T-helper 1 cell treated with Interleukin-12 subunit alpha and Interleukin-12 subunit beta and Interleukin-4 antibody, amounts not matched to agents 30 μg/mL and 1 μg/mL, for 36 hours (primary cell): ENCODE results near the gene MTMR12.
"Not testable (repeated sequence)": the region's sequence is repeated elsewhere in the genome, so short reads cannot be mapped to it uniquely, and the experiment has no call there.

ENCODE experiments used
- H3K27ac Mint-ChIP-seq: one replicate; pipeline ENCODE4 v1.8.0; 2021; ENCODE audit warnings: mild to moderate bottlenecking, mixed read lengths
- H3K27me3 Mint-ChIP-seq: one replicate; pipeline ENCODE4 v1.8.0; 2021; ENCODE audit warnings: low read depth, mixed read lengths
- H3K36me3 Mint-ChIP-seq: one replicate; pipeline ENCODE4 v1.8.0; 2021; ENCODE audit warnings: low read depth, mixed read lengths
- H3K4me1 Mint-ChIP-seq: one replicate; pipeline ENCODE4 v1.8.0; 2021; ENCODE audit warnings: low read depth, mixed read lengths
- H3K4me3 Mint-ChIP-seq: one replicate; pipeline ENCODE4 v1.8.0; 2021; ENCODE audit warnings: mild to moderate bottlenecking, moderate library complexity, mixed read lengths
- H3K9me3 Mint-ChIP-seq: one replicate; pipeline ENCODE4 v1.8.0; 2021; ENCODE audit warnings: mixed read lengths

MTMR12 gene

GRCh38 chr5:32332361-32332760, 19.6 kb upstream of the MTMR12 start:
- Mint-ChIP-seq H3K9me3 (peaks cover 16% of the 10 kb centered on the region), H3K4me3 (no peak overlapping the region), H3K27ac (no peak overlapping the region), H3K4me1 (peaks cover 2% of the 10 kb centered on the region), H3K36me3 (no peaks in the 10 kb centered on the region), H3K27me3 (peaks cover 8% of the 10 kb centered on the region)

- peaks cover 8% of the 10 kb centered on the region for H3K27me3 Mint-ChIP-seq
- no peaks in the 10 kb centered on the region for H3K36me3 Mint-ChIP-seq
- no peak overlapping the region for H3K27ac Mint-ChIP-seq
- H3K4me1 Mint-ChIP-seq: peaks cover 2% of the 10 kb centered on the region
- peaks cover 16% of the 10 kb centered on the region for H3K9me3 Mint-ChIP-seq
- H3K4me3 Mint-ChIP-seq: no peak overlapping the region
These were observed 19.2 kb upstream of the MTMR12 start for GRCh38 chr5:32331935-32332274.

GRCh38 chr5:32331217-32331934, 18.6 kb upstream of the MTMR12 start:
- Mint-ChIP-seq H3K27ac (no peak overlapping the region), H3K4me1 (peaks cover 2% of the 10 kb centered on the region), H3K27me3 (peaks cover 7% of the 10 kb centered on the region), H3K9me3 (peaks cover 13% of the 10 kb centered on the region), H3K36me3 (no peaks in the 10 kb centered on the region), H3K4me3 (no peak overlapping the region)

- H3K4me3 Mint-ChIP-seq: no peak overlapping the region
- peaks cover 4% of the 10 kb centered on the region for H3K9me3 Mint-ChIP-seq
- no peak overlapping the region for H3K27ac Mint-ChIP-seq
- H3K36me3 Mint-ChIP-seq: no peaks in the 10 kb centered on the region
- H3K4me1 Mint-ChIP-seq: peaks cover 2% of the 10 kb centered on the region
- no peaks in the 10 kb centered on the region for H3K27me3 Mint-ChIP-seq
These were observed 17.6 kb upstream of the MTMR12 start for GRCh38 chr5:32330126-32330971.

GRCh38 chr5:32329395-32329834, 16.7 kb upstream of the MTMR12 start:
- H3K4me3 Mint-ChIP-seq: no peak overlapping the region
- H3K27ac Mint-ChIP-seq: no peak overlapping the region
- H3K9me3 Mint-ChIP-seq: no peaks in the 10 kb centered on the region
- H3K36me3 Mint-ChIP-seq: no peaks in the 10 kb centered on the region
- H3K27me3 Mint-ChIP-seq: no peaks in the 10 kb centered on the region
- peaks cover 5% of the 10 kb centered on the region for H3K4me1 Mint-ChIP-seq

- H3K36me3 Mint-ChIP-seq: peaks cover 3% of the 10 kb centered on the region
- no peak overlapping the region for H3K27ac Mint-ChIP-seq
- peaks cover 5% of the 10 kb centered on the region for H3K4me1 Mint-ChIP-seq
- no peak overlapping the region for H3K4me3 Mint-ChIP-seq
- peaks cover 6% of the 10 kb centered on the region for H3K9me3 Mint-ChIP-seq
- no peaks in the 10 kb centered on the region for H3K27me3 Mint-ChIP-seq
These were observed 13.6 kb upstream of the MTMR12 start for GRCh38 chr5:32326216-32326772.

GRCh38 chr5:32325616-32326015, 12.9 kb upstream of the MTMR12 start:
- H3K27ac Mint-ChIP-seq: no peak overlapping the region
- no peaks in the 10 kb centered on the region for H3K27me3 Mint-ChIP-seq
- H3K4me1 Mint-ChIP-seq: peaks cover 5% of the 10 kb centered on the region
- no peak overlapping the region for H3K4me3 Mint-ChIP-seq
- H3K36me3 Mint-ChIP-seq: peaks cover 3% of the 10 kb centered on the region
- peaks cover 6% of the 10 kb centered on the region for H3K9me3 Mint-ChIP-seq

- peaks cover 3% of the 10 kb centered on the region for H3K36me3 Mint-ChIP-seq
- H3K27me3 Mint-ChIP-seq: no peaks in the 10 kb centered on the region
- H3K27ac Mint-ChIP-seq: no peak overlapping the region
- peaks cover 5% of the 10 kb centered on the region for H3K4me1 Mint-ChIP-seq
- peaks cover 6% of the 10 kb centered on the region for H3K9me3 Mint-ChIP-seq
- H3K4me3 Mint-ChIP-seq: no peak overlapping the region
These were observed 12.3 kb upstream of the MTMR12 start for GRCh38 chr5:32325062-32325461.

GRCh38 chr5:32323741-32324140, 11.0 kb upstream of the MTMR12 start:
- Mint-ChIP-seq H3K27ac (no peak overlapping the region), H3K9me3 (peaks cover 6% of the 10 kb centered on the region), H3K27me3 (no peaks in the 10 kb centered on the region), H3K4me1 (peaks cover 3% of the 10 kb centered on the region), H3K4me3 (no peak overlapping the region), H3K36me3 (peaks cover 3% of the 10 kb centered on the region)

GRCh38 chr5:32322882-32323281, 10.1 kb upstream of the MTMR12 start:
- peaks cover 3% of the 10 kb centered on the region for H3K4me1 Mint-ChIP-seq
- no peak overlapping the region for H3K4me3 Mint-ChIP-seq
- H3K27ac Mint-ChIP-seq: no peak overlapping the region
- peaks cover 6% of the 10 kb centered on the region for H3K9me3 Mint-ChIP-seq
- no peaks in the 10 kb centered on the region for H3K27me3 Mint-ChIP-seq
- peaks cover 3% of the 10 kb centered on the region for H3K36me3 Mint-ChIP-seq

- H3K9me3 Mint-ChIP-seq, H3K27ac Mint-ChIP-seq: not testable (repeated sequence)
These were observed 9.0 kb upstream of the MTMR12 start for GRCh38 chr5:32321787-32322186.

GRCh38 chr5:32320576-32320975, 7.8 kb upstream of the MTMR12 start:
- Mint-ChIP-seq H3K9me3 (peaks cover 6% of the 10 kb centered on the region), H3K36me3 (peaks cover 3% of the 10 kb centered on the region), H3K27me3 (no peaks in the 10 kb centered on the region), H3K4me3 (no peak overlapping the region), H3K27ac (no peak overlapping the region), H3K4me1 (peaks cover 3% of the 10 kb centered on the region)

More at GRCh38 chr5:32321787-32322186, 9.0 kb upstream of the MTMR12 start:
- not testable (repeated sequence) for H3K36me3 Mint-ChIP-seq, H3K4me1 Mint-ChIP-seq, H3K27me3 Mint-ChIP-seq, H3K4me3 Mint-ChIP-seq

GRCh38 chr5:32319926-32320543, 7.3 kb upstream of the MTMR12 start:
- peaks cover 3% of the 10 kb centered on the region for H3K36me3 Mint-ChIP-seq
- no peak overlapping the region for H3K27ac Mint-ChIP-seq
- peaks cover 6% of the 10 kb centered on the region for H3K9me3 Mint-ChIP-seq
- H3K27me3 Mint-ChIP-seq: no peaks in the 10 kb centered on the region
- H3K4me1 Mint-ChIP-seq: peaks cover 2% of the 10 kb centered on the region
- H3K4me3 Mint-ChIP-seq: no peak overlapping the region

GRCh38 chr5:32319392-32319791, 6.7 kb upstream of the MTMR12 start:
- Mint-ChIP-seq H3K36me3 (peaks cover 3% of the 10 kb centered on the region), H3K27ac (no peak overlapping the region), H3K4me3 (no peak overlapping the region), H3K9me3 (peaks cover 6% of the 10 kb centered on the region), H3K27me3 (no peaks in the 10 kb centered on the region), H3K4me1 (no peaks in the 10 kb centered on the region)
